Activated CD4-positive, alpha-beta T cell treated with anti-CD3 and anti-CD28 coated beads, Interleukin-2, Interleukin-4, amounts not matched to agents 100 ng/mL and 50 ng/mL, durations not matched to agents 16 hours and 8 hours (primary cell): ENCODE results near the gene DOK7.

ENCODE experiments used
- DNase-seq: peaks from one replicate; pipeline ENCODE4 v3.0.0-alpha.2; 2020; ENCODE audit warnings: low spot score

Gene DOK7

DNA sequence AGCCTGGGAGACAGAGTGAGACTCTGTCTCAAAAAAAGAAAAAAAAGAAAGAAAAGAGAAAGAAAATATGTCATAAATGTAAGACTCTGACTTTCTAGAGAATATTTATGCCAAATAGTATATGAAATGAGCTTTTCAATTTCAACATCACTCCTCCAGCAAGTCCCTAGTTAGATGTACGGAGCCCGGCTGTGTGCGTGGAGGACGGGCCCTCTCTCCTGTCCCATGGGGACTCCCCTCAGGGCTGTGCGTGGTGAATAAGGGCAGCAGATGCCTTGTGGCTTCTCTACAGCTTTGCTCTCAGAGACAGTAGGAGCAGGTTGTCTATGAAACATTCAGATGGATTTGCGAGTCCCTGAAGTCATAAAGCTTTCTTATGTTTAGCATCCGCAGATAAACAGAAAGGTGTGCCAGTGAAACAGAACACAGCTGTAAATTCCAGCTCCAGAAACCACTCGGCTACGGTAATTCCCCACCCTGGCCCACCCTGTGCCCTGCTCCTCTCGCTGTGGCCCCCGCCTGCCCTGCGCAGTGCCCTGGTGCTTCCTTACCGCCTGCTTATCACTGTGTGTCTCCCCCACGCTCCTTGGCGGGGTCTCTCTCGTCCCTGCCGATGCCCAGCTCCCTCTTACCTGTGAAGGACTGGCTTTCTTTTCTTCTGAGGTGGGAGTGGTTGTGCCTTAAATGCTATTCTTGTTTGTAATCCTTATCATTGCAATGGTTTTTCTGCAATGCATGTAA is 35.2 kb upstream of the DOK7 start:
- DNase-seq: no peak

DNA sequence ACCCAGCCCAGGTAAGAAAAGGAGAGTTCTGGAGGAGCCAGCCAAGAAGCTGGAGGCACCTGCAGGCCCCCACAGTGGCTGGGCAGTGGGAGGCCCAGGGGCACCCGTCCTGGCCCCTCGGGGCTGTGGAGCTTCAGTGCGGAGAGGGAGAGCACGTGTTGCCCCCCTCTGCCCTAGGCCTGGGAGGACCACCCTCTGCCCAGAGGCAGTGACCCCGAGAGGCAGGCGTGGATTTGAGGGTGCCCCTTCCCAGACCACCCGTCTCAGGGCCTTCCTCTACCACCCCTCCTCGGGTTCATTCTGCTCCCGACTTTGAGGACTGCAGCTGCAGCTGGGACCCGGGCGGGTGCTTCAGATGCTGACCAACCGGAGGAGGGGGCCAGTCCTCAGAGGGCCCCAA is 33.5 kb upstream of the DOK7 start:
- DNase-seq: no peak

DNA sequence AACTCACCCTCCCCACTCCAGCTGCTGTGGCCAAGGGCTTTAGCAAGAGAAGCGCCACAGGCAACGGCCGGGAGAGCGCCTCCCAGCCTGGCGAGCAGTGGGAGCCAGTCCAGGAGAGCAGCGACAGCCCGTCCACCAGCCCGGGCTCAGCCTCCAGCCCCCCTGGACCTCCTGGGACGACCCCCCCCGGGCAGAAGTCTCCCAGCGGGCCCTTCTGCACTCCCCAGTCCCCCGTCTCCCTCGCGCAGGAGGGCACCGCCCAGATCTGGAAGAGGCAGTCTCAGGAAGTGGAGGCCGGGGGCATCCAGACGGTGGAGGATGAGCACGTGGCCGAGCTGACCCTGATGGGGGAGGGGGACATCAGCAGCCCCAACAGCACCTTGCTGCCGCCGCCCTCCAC is 32.6 kb upstream of the DOK7 start:
- DNase-seq: no peak

DNA sequence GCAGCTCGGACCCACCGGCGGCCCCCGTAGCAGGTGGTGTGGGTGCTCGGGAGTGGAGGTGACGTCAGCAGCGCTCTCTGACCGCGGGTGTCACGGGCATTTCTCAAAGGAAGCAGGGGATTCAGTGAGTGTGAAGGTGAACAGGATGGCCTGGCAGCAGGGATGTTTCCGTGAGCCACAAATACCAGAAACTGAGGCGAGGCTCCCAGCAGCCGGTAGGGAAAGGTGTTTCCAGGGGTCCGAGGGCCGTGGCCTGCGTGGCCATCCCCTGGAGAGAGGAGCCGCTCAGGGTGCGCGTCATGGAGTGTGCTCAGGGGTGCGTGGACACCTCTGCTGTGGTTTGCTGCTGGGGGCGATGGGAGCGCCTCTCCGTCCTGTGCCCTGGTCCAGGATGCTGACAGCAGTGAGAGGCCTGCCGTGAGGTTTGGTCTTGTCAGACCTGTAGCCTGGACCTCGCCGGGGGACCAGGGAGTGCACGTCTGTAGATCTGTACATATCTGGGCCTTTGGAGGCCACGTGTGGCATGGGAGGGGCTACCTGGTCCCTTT is 31.6 kb upstream of the DOK7 start:
- no peak for DNase-seq

DNA sequence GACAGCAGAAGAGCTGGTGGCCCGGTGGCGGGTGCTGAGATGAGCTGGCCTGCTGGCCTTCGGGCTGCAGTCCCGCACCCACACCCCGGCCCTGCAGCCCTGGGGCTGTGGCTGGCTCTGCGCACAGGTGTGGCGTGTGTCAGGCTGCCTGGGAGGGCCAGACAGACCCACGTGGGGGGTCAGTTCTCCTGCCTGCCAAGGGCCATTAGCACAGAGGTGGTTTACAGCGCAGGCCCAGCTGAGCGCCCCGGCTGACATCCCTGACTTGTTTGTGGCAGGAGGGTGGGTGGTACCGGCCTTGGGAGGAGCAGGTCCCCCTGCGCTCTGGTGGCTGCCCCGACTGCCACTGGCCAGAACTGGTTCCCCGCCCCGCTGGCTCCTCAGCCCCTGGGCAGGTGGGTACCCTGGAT is 30.7 kb upstream of the DOK7 start:
- DNase-seq: no peak

DNA sequence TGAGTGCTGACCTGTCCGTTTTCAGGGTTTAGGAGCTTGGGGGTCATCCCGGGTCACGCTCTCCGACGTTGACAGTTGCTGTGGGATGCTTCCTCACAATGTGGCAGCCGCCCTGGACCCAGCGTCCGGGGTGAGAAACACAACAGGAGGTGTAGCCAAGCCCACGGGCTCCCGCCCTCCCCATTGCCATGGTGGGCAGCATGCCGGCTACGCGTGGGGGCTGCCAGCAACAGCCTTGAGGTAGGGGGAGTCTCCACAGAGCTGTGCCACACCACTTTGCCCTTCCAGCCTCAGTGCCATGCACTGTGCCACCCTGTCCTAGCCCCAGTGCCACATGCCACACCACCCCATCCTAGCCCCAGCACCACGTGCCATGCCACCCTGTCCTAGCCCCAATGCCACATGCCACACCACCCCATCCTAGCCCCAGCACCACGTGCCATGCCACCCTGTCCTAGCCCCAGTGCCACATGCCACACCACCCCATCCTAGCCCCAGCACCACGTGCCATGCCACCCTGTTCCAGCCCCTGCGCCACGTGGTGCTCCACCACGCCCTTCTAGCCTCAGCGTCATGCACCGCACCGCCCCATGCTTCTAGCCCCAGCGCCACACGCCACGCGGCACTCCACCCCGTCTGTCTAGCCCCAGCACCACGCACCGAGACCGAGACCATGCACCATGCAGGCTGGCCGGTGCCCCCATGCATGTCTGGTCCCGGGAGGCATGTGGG is 29.8 kb upstream of the DOK7 start:
- no peak for DNase-seq

DNA sequence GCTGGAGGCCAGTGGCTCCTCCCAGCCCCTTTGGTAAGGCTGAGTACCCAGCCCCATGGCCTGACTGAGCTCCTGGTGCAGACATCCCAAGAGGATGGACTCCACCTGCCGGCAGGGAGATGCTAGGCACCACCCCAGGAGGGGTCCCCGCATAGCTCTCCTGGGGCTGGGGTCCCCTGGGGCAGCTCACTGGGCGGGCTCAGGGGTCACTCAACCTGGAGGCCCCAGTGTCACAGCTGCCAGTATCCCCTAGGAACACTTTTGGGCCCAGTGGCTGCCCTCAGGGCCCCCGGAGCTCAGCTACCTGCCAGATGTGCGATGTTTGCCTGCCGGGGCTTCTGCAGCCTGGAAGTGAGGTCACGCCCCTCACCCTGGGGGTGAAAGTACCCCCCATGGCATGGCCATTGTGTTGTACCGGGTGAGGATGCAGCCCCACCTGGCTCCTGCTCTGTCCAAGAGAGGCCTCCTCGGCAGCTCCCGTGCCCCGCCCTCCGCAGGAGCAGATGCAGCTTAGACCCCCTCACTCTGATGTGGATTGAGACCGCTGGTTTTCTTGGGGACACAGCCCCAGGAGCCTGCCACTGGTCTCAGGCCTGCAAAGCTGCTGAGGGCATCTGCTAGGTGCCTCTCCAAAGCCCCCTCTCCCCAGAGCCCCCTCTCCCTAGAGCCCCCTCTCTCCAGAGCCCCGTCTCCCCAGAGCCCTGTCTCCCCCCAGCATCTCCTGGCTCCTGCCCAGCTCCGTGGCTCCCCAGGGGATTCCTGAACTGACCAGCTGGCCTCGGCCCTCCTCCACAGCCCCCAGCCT is 28.0 kb upstream of the DOK7 start:
- DNase-seq: no peak

DNA sequence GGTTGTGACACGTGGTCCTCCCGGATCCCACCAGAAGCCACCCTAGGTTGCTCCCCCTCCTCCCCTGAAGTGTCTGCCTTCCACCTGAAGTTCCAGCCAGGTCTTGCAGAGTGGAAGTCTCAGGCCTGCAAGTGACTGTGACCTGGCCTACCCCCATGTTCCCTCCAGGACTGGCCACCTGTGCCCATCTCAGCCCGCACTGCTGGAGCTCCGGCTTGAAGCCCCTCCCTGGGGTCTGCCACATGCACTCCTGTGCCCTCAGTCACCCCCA is 27.5 kb upstream of the DOK7 start:
- no peak for DNase-seq

DNA sequence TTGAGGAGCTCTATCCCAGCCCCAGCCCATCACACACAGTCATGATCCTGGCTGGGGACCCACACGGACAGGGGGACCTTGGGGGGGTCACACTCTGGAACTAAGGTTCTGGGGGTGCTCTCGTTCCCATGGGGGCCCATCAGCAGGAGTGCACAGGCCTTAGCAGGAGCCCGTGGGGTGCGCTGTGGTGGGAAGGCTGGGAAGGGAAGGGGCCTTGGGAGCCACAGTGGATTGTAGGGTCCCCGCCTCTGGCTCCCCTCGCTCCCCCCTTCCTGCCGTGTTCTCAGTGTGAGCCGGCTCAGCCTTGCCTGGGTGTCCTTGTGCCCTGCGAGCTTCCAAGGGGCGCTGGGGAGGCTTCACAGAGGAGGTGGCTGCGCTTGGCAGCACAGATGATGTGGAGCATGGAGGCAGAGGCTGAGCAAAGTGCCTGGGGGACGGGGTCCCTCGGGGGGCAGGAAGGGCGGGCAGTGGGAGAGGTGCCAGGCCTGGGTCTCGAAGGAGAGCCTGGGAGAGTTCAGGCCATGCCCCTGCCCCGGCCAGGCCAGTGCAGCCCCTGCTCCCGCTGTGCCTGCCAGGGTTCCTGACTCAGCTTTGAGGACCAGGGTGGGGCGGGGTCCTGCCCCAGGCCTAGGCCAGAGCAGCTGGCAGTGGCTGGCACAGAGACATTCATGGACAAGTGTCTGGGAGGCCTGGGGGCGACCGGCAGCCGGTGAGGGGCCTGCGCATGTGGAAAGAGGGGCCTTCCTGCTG is 26.9 kb upstream of the DOK7 start:
- no peak for DNase-seq

DNA sequence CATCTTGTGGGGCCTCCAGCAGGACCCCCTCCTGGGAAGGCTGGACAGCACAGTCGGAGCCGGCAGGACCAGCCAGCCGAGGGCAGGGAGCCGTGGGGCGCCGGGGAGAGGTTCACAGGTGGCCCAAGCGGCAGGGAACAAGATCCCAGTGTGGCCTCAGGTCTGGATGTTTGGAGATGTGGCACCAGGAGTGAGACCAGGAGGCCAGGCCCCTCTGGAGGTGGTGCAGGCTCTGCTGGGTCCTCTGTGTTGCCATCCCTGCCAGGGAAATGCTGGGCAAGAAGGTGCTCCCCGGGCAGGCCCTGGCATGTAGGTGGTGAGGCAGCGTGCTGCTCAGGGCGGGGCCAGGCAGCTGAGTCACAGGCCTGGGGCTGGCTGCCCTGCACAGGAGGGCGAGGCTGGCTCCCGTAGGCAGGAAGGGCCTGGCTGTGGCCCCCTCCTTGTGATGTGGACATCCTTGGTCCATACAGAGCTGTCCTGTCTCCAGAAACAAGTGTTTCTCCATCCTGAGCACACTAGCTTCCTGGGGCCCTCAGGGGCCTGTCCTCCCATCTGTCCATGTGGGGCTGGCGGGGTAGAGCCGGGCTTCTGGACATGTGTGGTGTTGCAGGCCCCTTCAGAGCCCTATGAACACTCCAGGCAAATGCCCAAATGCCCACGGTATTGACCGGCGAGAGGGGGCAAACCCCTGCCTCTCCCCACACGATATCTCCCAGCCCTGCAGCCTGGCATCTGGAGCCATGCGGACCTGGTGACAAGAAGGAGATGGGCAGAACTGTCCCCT is 26.1 kb upstream of the DOK7 start:
- DNase-seq: peak; percentile 6

DNA sequence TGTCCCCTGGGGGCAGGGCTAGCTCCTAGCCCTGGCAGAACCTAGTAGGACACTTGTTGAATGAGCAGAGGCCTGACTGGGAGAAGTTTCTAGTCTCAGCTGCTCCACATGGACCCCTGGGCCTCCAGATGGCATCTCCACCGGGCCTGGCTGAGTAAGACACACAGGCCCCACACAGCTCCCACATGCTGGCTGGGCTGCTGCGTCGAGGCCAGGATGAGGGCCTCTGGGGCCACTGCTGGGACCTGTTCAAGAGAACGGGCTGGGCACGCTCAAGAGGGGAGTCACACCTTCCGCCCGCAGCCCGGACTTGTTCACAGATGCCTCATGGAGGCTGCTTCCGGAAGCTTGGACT is 25.5 kb upstream of the DOK7 start:
- no peak for DNase-seq

DNA sequence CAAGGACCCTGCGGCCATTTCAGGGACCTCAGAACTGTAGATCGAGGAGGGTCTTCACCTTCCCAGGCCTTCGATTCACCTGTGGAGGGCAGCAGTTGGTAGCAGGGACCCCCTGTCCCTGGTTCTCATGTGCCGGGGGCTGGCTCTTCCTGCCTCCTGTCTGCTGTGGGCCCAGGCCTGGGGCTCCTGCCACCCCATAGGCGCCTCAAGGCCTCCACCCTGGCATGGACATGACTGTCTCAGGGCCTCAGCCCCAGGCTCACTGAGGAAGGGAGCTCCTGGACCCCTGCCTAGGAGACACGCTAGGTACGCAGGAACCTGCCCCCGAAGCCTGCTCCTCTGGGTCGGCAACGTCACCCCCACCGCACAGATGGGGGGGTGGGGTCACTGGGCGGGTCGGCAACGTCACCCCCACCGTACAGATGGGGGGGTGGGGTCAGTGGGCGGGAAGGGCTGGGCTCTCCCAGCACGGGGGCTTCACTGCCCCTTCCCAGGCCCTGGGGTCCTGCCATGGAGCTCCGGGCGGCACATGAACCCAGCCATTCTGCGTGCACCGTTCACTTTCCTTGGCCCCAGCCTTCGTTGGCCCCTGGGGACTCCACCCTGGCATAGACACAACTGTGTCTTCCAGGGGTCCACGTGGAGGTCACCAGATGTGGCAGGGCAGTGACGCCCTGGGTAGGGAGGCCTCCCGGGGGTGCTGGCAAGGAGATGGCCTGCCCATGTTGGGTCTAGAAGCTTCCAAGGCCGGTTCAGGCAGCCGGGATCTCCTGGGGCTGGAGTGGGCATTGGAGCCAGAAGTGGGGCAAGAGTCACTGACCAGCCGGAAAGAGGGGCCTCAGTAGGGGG is 24.9 kb upstream of the DOK7 start:
- DNase-seq: no peak

DNA sequence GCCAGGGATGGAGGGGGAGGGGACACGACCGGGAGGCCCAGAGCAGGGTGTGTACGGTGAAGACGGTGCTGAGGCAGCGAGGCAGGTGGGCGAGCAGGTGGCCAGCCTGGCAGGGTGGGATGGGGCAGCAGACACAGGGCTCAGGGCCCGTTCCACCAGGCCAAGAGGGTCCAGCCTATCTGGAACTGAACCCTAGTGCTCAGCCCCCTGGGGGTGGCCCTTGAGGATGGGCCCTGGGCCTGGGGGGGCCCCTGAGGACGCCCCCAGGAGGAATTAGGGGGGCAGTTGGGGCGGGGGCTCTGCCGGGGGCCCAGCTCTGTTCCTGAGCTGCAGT is 24.3 kb upstream of the DOK7 start:
- DNase-seq: no peak

DNA sequence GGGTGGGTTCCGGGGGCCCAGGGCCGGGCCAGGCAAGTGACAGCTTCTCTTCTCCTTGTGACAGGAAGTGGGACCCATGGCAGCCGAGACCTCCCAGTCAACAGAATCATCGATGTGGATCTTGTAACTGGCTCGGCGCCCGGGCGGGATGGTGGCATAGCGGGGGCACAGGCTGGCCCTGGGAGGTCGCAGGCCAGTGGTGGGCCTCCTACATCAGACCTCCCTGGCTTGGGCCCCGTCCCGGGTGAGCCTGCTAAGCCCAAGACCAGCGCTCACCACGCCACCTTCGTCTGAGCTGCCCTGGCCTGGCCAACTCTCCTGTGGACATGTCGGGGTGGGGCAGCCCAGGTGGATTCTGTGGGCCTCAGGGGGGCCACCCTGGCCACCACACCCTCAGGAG is 23.7 kb upstream of the DOK7 start:
- DNase-seq: no peak

DNA sequence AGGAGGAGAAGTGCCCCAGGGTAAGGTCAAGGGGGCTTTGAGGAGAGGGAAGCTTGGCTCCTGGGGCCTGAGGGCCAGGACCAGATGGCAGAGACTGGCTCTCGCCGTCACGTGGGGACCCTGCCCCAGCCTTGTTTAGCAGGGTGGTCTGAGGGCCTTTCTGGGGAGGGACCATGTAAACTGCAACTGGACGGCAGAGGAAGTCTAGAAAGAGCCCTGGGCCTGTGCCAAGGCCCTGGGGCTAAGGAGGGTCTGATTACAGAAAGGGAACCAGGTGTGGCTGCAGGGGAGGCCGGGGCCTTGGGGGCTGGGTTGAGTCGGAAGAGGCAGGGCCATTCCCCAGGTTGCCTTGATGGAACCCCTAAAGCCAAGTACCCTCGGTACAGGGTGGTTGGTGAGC is 23.1 kb upstream of the DOK7 start:
- no peak for DNase-seq

DNA sequence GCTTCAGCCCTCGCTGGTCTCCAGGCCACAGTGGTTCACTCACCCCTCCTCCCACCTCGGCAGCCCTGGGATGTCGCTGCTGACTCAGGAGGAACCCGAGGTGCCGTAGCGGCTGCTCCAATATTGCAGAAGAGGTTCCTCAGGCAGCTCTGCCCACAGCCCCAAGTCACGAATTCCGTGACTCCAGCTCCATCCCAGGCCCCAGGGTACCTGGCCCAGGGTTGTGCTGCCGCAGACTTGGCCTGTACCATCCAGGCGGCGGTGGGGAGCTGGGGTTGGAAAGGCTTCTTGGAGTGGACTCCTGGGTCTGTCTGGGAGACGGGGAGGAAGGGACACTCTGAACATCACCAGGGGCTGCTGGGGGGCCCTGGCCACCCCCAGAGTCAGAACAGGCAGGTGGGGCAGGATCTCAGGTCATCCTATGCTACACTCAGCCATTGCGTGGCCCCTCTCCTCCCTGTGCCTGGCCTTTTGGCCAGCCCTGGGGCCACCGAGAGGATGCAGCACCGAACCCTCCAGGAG is 22.1 kb upstream of the DOK7 start:
- DNase-seq: no peak

DNA sequence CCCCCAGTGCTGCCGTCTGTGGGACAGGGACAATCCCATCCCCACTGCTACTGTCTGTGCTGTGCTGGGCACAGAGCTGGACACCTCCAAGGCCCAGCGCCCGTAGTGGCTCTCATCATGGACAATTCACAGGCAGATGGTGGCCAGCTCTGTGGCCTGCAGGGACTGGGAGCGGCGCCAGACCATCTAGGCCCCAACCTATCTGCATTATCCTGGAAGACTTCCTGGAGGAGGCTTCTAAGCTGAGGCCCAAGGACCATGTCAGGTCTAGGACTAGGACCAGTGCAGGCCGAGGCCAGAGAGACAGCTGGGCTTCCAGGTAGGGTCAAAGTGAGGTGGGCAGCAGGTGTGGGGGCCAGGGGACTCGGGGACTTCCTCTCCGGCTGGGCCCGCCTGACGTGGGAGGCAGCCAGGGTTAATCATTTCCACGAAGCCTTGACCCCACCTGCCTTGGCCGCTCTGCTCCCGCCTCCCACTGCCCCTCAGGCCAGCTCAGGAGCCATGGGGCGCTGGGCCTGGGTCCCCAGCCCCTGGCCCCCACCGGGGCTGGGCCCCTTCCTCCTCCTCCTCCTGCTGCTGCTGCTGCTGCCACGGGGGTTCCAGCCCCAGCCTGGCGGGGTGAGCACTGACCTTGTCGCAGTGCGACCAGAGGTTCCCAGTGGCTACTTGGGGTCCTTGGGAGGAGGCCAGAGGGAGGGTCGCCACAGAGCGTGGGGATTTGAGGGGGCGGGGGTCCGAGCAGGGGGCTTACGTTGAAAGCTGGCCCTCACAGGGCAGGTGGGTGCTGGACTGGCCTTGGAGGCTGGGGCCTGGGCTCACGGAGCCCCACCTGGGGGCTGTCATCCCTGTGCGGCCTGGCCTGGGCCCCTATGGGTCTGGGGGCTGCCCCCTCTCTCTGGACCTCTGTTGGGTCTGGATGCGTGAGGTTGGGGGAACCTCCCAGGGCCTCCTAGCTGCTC is 21.3 kb upstream of the DOK7 start, which contains the start of gene HGFAC:
TSS of gene HGFAC (plus strand) at position 468 of the 959 bp plus-strand sequence. CDS start at position 502, 34 bp downstream.
- no peak for DNase-seq

DNA sequence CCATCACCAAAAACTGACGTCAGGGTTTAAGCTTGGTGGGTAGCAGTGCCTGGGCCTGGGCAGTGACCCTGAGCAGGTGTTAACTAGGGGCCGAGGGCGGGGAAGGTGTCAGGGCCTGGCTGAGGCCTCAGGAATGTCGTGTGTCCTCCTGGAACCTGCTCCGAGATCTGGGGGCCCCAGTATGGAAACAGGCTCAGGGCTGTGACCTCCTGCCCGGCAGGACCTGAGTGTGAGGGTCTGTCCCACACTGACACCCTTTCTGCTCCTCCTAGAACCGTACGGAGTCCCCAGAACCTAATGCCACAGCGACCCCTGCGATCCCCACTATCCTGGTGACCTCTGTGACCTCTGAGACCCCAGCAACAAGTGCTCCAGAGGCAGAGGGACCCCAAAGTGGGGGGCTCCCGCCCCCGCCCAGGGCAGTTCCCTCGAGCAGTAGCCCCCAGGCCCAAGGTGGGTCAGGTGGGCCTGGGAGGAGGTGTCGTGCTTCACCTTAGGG is 20.6 kb upstream of the DOK7 start:
- DNase-seq: no peak
